Astrocyte (in vitro differentiated cells and primary cell): ENCODE measurements around the gene RIT2.

ENCODE experiments used
- CTCF ChIP-seq: IDR thresholded peaks from 2 replicates; pipeline ENCODE4 v1.5.1; 2011; ENCODE audit warnings: low read depth, mild to moderate bottlenecking, inconsistent platforms, low read length, moderate library complexity; ENCODE audit not compliant: insufficient read depth
- EZH2 ChIP-seq: IDR thresholded peaks from 2 replicates; pipeline ENCODE4 v1.6.1; 2012; ENCODE audit warnings: mild to moderate bottlenecking, low read length, inconsistent platforms; ENCODE audit not compliant: insufficient read depth

GRCh38 chr18:42860548-42860947 lies 254.9 kb downstream of the RIT2 start:
- TF ChIP-seq CTCF = no peak
- no peak for TF ChIP-seq EZH2
